ENCODE results near the gene NPIPB8. TPM values are rescaled to one million over a fixed set of nuclear protein-coding genes. Genes with fewer than 3 reads are reported as not detected.

The NPIPB8 gene
- total and polyA plus RNA-seq, 2 of the 13 experiments (the other 11 are each of a cell fraction or from before 2014, with no cell fraction given) = 0.49 to 2.3 TPM

GRCh38 chr16:28609631-28610594 lies 28.0 kb upstream of the NPIPB8 start, which contains the start of gene SULT1A1 (continued):
- TF ChIP-seq HNRNPK (IDR thresholded peaks at IDR 0.05; ENCODE audit: low read depth, low read length, poor library complexity, severe bottlenecking) (no peak), JUN (CRISPR knock-in tag; IDR thresholded peaks at IDR 0.05) (peak; percentile 30; the same call in 1 of the 2 replicates), FUBP1 (CRISPR knock-in tag; IDR thresholded peaks at IDR 0.05; ENCODE audit: borderline replicate concordance) (no peak), ZNF20 (CRISPR knock-in tag; IDR thresholded peaks at IDR 0.05) (0 out of 2 replicates have a peak, but pooled peaks have one; percentile 62), ZNF235 (CRISPR knock-in tag; IDR thresholded peaks at IDR 0.05; ENCODE audit: borderline replicate concordance) (no peak; the same call in 1 of the 2 replicates), MED1 (CRISPR knock-in tag; IDR thresholded peaks at IDR 0.05) (peak; percentile 63), RFX5 (IDR thresholded peaks at IDR 0.05; ENCODE audit: low read depth, low read length) (no peak), ZNF639 (CRISPR knock-in tag; conservative IDR thresholded peaks at IDR 0.05) (peak; percentile 48; the same call in 1 of the 2 replicates), MIER3 (CRISPR knock-in tag; IDR thresholded peaks at IDR 0.05; ENCODE audit: borderline replicate concordance) (no peak), ZNF652 (CRISPR knock-in tag; IDR thresholded peaks at IDR 0.05; ENCODE audit: borderline replicate concordance, low read depth) (no peak), ZFP36 (IDR thresholded peaks at IDR 0.05; ENCODE audit: borderline replicate concordance, low read depth, low read length, partially characterized antibody) (no peak), LBX2 (CRISPR knock-in tag; IDR thresholded peaks at IDR 0.05; ENCODE audit: borderline replicate concordance) (peak; percentile 28; the same call in 1 of the 2 replicates), CSRNP2 (CRISPR knock-in tag; conservative IDR thresholded peaks at IDR 0.05; ENCODE audit: low read depth) (no peak), BCL6 (CRISPR knock-in tag; IDR thresholded peaks at IDR 0.05) (peak; percentile 31), ZNF224 (CRISPR knock-in tag; IDR thresholded peaks at IDR 0.05) (0 out of 2 replicates have a peak, but pooled peaks have one; percentile 19), NR3C1 (CRISPR knock-in tag; IDR thresholded peaks at IDR 0.05) (no peak), TCF7L2 (IDR thresholded peaks at IDR 0.05; ENCODE audit: low read depth, low read length) (no peak)
- TF ChIP-seq, protein P1, sequence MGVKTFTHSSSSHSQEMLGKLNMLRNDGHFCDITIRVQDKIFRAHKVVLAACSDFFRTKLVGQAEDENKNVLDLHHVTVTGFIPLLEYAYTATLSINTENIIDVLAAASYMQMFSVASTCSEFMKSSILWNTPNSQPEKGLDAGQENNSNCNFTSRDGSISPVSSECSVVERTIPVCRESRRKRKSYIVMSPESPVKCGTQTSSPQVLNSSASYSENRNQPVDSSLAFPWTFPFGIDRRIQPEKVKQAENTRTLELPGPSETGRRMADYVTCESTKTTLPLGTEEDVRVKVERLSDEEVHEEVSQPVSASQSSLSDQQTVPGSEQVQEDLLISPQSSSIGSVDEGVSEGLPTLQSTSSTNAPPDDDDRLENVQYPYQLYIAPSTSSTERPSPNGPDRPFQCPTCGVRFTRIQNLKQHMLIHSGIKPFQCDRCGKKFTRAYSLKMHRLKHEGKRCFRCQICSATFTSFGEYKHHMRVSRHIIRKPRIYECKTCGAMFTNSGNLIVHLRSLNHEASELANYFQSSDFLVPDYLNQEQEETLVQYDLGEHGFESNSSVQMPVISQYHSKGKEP (CRISPR knock-in tag; IDR thresholded peaks at IDR 0.05) = 0 out of 2 replicates have a peak, but pooled peaks have one; percentile 67
- TF ChIP-seq, protein P2, sequence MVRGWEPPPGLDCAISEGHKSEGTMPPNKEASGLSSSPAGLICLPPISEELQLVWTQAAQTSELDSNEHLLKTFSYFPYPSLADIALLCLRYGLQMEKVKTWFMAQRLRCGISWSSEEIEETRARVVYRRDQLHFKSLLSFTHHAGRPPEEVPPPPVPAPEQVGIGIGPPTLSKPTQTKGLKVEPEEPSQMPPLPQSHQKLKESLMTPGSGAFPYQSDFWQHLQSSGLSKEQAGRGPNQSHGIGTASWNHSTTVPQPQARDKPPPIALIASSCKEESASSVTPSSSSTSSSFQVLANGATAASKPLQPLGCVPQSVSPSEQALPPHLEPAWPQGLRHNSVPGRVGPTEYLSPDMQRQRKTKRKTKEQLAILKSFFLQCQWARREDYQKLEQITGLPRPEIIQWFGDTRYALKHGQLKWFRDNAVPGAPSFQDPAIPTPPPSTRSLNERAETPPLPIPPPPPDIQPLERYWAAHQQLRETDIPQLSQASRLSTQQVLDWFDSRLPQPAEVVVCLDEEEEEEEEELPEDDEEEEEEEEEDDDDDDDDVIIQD (CRISPR knock-in tag; IDR thresholded peaks at IDR 0.05; ENCODE audit: low read depth) = peak; percentile 63; the same call in 1 of the 2 replicates

Data from HepG2 (cell line).